Thoracic aorta (tissue), 2 donors: ENCODE measurements around the gene TEKTIP1. TPM values are rescaled to one million over a fixed set of nuclear protein-coding genes. Genes with fewer than 3 reads are reported as not detected.

Experiments
- ATAC-seq: fragments of 150-250 bp; one replicate; pipeline ENCODE4 v1.8.0; 2017; ENCODE audit warnings: low read depth; ENCODE audit not compliant: insufficient number of reproducible peaks, low FRiP score
- DNase-seq: peaks from one replicate; pipeline ENCODE4 v3.0.0-alpha.2; 2020; ENCODE audit warnings: low spot score
- H3K27ac ChIP-seq, 2 donors: fragments of 200-600 bp; sonication (generic); 1 replicate in 1 of 2; 2 replicates in 1 of 2; pipeline ENCODE4 v1.5.1; 2016; ENCODE audit warnings: mild to moderate bottlenecking in 2 of 2, moderate library complexity in 2 of 2
- H3K27me3 ChIP-seq: fragments of 200-600 bp; sonication (generic); replicated peaks from 2 replicates; pipeline ENCODE4 v1.6.0; 2016; ENCODE audit warnings: mild to moderate bottlenecking; ENCODE audit not compliant: insufficient read depth
- H3K36me3 ChIP-seq: fragments of 200-600 bp; sonication (generic); one replicate; pipeline ENCODE4 v1.5.1; 2016
- H3K4me1 ChIP-seq, 2 donors: fragments of 200-600 bp; sonication (generic); 1 replicate in 1 of 2; 2 replicates in 1 of 2; pipeline versions ENCODE4 v1.5.1 to v1.6.0; 2016; ENCODE audit warnings: low read depth in 2 of 2, mild to moderate bottlenecking in 1 of 2; ENCODE audit not compliant: control insufficient read depth in 1 of 2
- H3K4me3 ChIP-seq: fragments of 200-600 bp; sonication (generic); 2 replicates; pipeline ENCODE4 v1.5.1; 2016; ENCODE audit warnings: mild to moderate bottlenecking
- H3K9me3 ChIP-seq: fragments of 200-600 bp; sonication (generic); 2 replicates; pipeline ENCODE4 v1.5.1; 2016
- CTCF ChIP-seq: fragments of 200-600 bp; sonication (generic); IDR thresholded peaks from one replicate; pipeline ENCODE4 v1.5.1; 2019; ENCODE audit warnings: antibody characterized with exemption
- total RNA-seq, 2 donors: library from RNA; depleted of rRNA; stranded (reverse); fragments of >200 nt; gene quantifications; one replicate each; pipeline versions ENCODE4 v1.1.0 to v1.2.3, GENCODE V29; 2016

TEKTIP1 gene
- total RNA-seq, 2 donors from 2014 or later = not detected

- ATAC-seq = no peak
- peak within 1 kb of the TSS in 1 of 2 donors; percentile 54 for H3K27ac ChIP-seq
- DNase-seq = no peak
- no peaks in the 10 kb centered on the region for H3K9me3 ChIP-seq
- no peak for TF ChIP-seq CTCF
- no peaks in the 10 kb centered on the region for H3K27me3 ChIP-seq
- no peaks in the 10 kb centered on the region for H3K36me3 ChIP-seq
- peaks cover 17 to 24% of the 10 kb centered on the region in 2 donors for H3K4me1 ChIP-seq
- H3K4me3 ChIP-seq = peak within 1 kb of the TSS; percentile 91
These were observed 33.8 kb downstream of the TEKTIP1 start, which contains the start of gene HMG20B for GRCh38 chr19:3572855-3573161. Gene HMG20B (plus strand): TSS chr19:3572944. CDS start chr19:3573310, 366 bp downstream.

- H3K27me3 ChIP-seq = no peaks in the 10 kb centered on the region
- peak overlapping the region in 1 of 2 donors; percentile 54 for H3K27ac ChIP-seq
- H3K4me3 ChIP-seq = peak overlapping the region; percentile 91
- H3K36me3 ChIP-seq = no peaks in the 10 kb centered on the region
- TF ChIP-seq CTCF = no peak
- no peaks in the 10 kb centered on the region for H3K9me3 ChIP-seq
- peaks cover 17 to 24% of the 10 kb centered on the region in 2 donors for H3K4me1 ChIP-seq
- ATAC-seq = no peak
- no peak for DNase-seq
These were observed 34.3 kb downstream of the TEKTIP1 start for GRCh38 chr19:3573162-3573857.

DNA sequence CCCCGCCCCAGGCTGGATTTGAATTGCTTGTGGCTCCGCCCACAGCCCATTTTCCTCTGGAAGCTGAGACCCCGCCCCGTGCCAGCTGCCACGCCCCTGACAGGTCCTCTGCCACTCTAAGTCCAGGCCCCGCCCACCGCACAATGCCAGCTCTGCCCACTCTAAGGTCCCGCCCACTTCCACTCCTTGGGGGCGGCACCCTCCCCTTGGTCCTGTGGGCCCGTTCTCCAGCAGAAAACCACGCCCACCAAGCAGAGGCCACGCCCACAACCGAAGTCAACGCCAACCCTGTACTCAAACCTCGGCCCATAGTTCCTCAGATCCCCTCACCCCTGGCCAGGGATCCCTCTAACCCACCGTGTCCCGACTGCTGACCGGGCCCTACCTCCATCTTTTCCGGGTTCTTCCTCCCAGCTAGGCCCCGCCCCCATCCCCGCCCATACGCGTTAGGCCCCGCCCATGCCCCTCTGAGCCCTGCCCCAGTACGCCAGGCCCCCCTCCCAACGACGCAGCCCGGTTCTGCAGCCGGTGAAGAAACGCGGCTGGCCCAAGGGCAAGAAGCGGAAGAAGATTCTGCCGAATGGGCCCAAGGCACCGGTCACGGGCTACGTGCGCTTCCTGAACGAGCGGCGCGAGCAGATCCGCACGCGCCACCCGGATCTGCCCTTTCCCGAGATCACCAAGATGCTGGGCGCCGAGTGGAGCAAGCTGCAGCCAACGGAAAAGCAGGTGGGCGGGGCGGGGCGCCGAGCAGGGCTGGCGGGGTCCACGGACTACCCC is 35.1 kb downstream of the TEKTIP1 start:
- Histone ChIP-seq H3K27ac (no peak overlapping the region), H3K4me3 (peak overlapping the region; percentile 91), H3K36me3 (no peaks in the 10 kb centered on the region), H3K4me1 (peaks cover 17 to 24% of the 10 kb centered on the region in 2 donors), H3K27me3 (no peaks in the 10 kb centered on the region), H3K9me3 (no peaks in the 10 kb centered on the region)
- peak; percentile 68 for DNase-seq
- no peak for TF ChIP-seq CTCF
- ATAC-seq = peak; percentile 12

DNA sequence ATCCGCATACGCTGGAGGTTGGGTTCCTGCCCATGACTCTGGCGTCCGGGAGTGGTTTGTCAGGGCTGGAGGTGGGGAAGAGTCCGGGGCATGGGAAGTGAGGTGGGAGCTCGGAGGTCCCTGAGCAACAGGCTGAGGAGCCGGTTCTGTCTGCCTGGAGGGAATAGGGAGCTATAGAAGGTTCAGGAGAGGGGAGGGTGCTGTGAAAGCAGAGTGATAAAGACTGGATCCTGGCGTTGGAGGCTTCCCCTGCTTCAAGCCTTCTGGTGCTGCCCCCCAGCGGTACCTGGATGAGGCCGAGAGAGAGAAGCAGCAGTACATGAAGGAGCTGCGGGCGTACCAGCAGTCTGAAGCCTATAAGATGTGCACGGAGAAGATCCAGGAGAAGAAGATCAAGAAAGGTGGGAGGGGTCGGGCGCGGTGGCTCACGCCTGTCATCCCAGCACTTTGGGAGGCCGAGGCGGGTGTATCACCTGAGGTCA is 36.3 kb downstream of the TEKTIP1 start:
- Histone ChIP-seq H3K4me3 (no peak overlapping the region), H3K27ac (no peak overlapping the region), H3K36me3 (no peaks in the 10 kb centered on the region), H3K4me1 (peaks cover 17 to 28% of the 10 kb centered on the region in 2 donors), H3K9me3 (no peaks in the 10 kb centered on the region), H3K27me3 (no peaks in the 10 kb centered on the region)
- ATAC-seq (no peak), DNase-seq (no peak)
- TF ChIP-seq CTCF = no peak

DNA sequence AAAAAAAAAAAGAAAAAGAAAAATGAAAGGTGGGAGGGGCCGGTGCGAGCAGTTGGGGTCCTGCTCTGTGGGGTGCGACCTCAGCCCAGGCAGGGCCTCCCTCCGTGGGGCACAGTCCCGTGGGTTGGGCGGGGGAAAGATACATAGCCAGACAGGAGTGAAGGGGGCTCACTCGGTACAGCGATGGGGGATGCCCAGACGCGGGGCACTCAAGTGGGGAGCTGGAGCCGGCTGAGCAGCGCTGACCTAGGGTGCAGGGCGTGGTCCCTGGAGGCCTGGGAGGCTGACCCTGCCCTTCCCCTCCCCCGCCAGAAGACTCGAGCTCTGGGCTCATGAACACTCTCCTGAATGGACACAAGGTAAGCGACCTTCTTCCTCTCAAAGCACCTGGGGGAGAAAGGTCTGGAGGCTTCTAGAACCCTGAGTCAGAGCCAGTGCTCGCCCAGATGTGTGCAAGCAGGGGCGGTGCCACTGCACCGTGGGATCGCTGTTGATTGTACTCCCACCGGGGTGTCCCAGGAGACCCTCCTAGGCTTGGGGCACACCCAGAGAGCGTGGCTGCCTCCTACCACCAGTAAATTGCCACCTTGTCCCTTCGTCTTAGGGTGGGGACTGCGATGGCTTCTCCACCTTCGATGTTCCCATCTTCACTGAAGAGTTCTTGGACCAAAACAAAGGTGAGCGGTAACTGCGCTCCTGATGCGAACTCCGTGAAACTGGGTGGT is 37.1 kb downstream of the TEKTIP1 start:
- H3K9me3 ChIP-seq = no peaks in the 10 kb centered on the region
- ATAC-seq = no peak
- H3K27ac ChIP-seq = no peak overlapping the region
- H3K4me3 ChIP-seq = peak overlapping the region; percentile 56
- TF ChIP-seq CTCF = no peak
- H3K27me3 ChIP-seq = no peaks in the 10 kb centered on the region
- no peak for DNase-seq
- H3K36me3 ChIP-seq = no peaks in the 10 kb centered on the region
- H3K4me1 ChIP-seq = peaks cover 17 to 33% of the 10 kb centered on the region in 2 donors
